ENCODE measurements around the gene SLC5A1.

DNA sequence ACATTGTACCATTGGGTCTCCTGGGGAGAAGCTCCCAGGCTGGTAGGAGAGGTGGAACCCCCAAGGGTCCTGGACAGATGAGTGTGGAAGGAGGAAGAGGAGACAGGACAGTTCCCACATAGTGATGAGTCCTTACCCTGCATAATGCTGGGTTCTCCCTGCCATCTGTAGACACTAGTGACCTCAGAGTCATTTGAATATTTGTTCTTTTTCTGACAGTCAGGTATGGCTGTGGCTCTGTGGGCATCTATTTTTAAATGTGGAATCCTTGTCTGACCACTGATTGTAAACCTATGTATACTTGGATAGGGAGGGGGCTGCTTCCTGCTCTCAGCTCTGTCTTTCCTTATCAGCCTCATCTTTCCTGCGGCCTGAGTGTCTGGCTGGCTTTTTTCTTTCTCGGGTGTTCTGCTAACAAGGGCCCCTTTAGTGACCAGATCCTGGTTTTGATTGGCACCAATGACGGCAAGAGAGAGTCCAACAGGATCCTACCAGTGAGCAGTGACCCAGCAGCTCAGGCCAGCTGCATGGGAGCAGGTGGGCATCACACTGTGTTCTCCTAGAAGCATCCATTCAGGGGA lies 2.6 kb upstream of the SLC5A1 start:
- TF ChIP-seq, protein P1, sequence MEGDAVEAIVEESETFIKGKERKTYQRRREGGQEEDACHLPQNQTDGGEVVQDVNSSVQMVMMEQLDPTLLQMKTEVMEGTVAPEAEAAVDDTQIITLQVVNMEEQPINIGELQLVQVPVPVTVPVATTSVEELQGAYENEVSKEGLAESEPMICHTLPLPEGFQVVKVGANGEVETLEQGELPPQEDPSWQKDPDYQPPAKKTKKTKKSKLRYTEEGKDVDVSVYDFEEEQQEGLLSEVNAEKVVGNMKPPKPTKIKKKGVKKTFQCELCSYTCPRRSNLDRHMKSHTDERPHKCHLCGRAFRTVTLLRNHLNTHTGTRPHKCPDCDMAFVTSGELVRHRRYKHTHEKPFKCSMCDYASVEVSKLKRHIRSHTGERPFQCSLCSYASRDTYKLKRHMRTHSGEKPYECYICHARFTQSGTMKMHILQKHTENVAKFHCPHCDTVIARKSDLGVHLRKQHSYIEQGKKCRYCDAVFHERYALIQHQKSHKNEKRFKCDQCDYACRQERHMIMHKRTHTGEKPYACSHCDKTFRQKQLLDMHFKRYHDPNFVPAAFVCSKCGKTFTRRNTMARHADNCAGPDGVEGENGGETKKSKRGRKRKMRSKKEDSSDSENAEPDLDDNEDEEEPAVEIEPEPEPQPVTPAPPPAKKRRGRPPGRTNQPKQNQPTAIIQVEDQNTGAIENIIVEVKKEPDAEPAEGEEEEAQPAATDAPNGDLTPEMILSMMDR (conservative IDR thresholded peaks at IDR 0.05; ENCODE audit: low read depth, low read length) = no peak
- no peak for TF ChIP-seq EZH2 (IDR thresholded peaks at IDR 0.05; ENCODE audit: low read length, unreplicated experiment)
